ENCODE data around the gene AHI1.
"Not testable (repeated sequence)": the region's sequence is repeated elsewhere in the genome, so short reads cannot be mapped to it uniquely, and the experiment has no call there.

Gene AHI1

DNA sequence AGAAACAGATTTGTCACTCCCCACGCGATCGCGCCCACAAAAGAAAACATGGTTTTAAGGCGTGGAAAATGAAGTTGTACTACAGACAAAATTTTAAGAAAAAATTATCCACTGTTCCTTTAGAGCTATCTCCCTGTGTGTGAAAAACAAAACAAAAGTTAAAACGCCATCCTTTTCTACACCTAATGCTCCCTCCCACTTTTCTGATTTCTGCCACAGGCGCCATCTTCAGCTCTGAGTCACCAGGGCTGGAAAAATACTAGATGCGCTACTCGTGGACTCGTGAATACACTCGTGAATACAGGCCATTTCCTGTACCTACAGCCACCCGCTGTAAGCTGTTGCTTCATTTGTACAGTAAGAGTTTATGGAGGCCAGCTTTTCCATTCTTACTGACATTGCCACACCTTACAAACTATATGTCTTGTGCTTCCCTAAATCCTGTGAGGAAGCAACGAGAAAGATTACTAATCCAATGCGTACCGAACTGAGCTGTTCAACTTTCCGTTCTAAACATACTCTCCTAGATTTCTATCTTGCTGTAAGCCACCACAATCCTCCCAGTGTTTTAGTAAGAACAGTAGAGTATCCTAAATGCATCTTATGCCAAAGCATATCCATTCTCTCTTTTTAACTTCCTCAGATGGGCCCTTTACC, 773 bp upstream of the AHI1 start:
- TF ChIP-seq, protein P1, sequence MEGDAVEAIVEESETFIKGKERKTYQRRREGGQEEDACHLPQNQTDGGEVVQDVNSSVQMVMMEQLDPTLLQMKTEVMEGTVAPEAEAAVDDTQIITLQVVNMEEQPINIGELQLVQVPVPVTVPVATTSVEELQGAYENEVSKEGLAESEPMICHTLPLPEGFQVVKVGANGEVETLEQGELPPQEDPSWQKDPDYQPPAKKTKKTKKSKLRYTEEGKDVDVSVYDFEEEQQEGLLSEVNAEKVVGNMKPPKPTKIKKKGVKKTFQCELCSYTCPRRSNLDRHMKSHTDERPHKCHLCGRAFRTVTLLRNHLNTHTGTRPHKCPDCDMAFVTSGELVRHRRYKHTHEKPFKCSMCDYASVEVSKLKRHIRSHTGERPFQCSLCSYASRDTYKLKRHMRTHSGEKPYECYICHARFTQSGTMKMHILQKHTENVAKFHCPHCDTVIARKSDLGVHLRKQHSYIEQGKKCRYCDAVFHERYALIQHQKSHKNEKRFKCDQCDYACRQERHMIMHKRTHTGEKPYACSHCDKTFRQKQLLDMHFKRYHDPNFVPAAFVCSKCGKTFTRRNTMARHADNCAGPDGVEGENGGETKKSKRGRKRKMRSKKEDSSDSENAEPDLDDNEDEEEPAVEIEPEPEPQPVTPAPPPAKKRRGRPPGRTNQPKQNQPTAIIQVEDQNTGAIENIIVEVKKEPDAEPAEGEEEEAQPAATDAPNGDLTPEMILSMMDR (conservative IDR thresholded peaks at IDR 0.05; ENCODE audit: low read depth, low read length) = no peak
- DNase-seq (ENCODE audit: low read depth) = peak; percentile 98
- H3K4me3 ChIP-seq (ENCODE audit: low read depth, low read length) = peak overlapping the region; percentile 92

DNA sequence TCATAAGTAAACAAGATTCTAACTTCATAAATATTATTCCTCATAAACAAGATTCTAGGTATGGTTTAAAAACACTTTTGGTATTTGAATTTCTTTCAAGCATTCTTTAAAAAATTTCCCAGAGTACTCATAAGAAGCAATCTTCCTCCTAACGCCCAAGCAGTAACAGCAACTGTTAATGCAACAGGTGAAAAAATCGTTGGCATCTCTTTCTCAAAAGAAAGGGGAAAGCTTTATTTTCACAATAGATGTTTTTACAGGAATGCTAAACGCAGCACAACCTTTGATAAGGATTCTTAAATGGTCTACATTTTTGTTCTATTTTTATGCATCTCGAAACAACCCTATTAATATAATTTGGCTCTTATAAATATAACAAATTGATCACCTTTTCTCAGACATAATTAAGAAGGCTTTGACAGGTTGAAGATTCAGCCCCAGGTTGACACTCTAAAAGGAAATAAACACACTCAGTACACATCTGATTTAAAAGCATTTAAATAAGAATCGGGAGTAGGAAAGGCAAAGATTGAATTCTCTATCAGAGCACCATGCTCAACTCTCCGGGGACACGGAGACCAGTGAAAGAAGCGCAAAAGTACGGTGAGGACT, 634 bp downstream of the AHI1 start:
- peak; percentile 14 for DNase-seq (ENCODE audit: low read depth)
- TF ChIP-seq, protein P1 (conservative IDR thresholded peaks at IDR 0.05; ENCODE audit: low read depth, low read length) = no peak
- H3K4me3 ChIP-seq (ENCODE audit: low read depth, low read length) = peak overlapping the region; percentile 92

DNA sequence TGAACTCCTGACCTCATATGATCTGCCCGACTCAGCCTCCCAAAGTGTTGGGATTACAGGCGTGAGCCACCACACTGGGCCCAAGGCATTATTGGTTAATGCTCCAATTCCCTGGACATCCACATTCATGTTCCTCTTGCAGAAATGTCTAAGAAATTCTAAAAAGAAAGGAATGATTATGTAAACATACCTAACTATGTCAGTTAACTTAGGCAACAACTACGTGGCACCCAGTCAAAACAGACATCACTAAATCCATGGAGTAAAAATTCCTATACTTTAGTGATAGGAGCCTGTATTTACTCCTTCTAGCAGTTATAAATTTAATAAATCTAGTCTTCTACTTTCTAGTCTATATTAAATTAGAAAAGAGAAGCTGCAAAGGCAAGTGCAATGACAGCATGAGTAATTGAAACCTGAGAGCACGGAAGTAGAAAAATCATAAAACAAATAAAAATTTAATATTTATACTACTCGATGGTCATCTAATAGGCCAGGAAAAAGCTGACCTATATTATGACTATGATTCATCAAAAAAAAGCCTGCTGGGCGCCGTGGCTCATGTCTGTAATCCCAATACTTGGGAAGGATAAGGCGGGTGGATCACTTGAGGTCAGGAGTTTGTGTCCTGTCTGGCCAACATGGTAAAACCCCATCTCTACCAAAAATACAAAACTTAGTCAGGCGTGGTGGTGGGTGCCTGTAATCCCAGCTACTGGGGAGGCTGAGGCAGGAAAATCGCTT, 4.2 kb downstream of the AHI1 start:
- peak; percentile 74 for DNase-seq (ENCODE audit: low read depth)
- no peak overlapping the region for H3K4me3 ChIP-seq (ENCODE audit: low read depth, low read length)
- TF ChIP-seq, protein P1 (conservative IDR thresholded peaks at IDR 0.05; ENCODE audit: low read depth, low read length) = no peak

DNA sequence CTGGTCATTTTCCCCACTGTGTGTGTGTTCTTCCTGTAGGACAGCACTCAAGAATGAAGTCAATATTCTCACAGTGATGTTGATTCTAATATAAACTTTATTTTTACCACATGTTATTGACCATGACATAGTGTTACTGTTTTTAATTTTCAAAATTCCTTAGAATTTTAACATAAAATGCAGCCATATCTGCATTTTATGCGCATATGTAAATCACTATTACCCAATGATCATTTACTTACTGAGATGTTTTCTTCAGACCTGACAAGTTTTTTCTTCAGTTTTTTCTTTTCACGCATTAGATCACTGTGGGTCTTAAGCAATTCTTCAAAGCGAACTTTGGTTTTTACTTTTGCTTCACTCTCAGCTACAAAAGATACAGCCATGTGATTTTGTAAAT, 7.2 kb downstream of the AHI1 start:
- TF ChIP-seq, protein P1 (conservative IDR thresholded peaks at IDR 0.05; ENCODE audit: low read depth, low read length) = no peak
- DNase-seq (ENCODE audit: low read depth) = no peak
- H3K4me3 ChIP-seq (ENCODE audit: low read depth, low read length) = no peak overlapping the region

DNA sequence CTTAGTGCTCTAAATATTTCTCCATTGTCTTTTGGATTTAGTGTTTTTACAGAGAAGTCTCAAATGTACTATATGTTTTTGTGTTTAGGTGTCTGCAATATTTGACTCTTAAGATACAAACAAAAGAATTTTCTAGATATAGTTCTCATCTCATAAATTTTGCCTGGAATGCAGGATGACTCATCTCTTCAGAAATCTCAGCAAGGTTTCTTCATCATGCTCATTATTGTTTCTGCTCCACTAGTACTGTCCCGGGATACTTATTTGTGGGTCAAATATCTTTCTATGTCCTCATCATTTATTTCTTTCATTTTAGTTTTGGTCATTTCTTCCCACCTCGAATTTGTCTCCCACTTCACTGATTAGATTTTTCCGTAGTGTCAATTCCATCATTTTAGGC, 9.5 kb downstream of the AHI1 start:
- TF ChIP-seq, protein P1 (conservative IDR thresholded peaks at IDR 0.05; ENCODE audit: low read depth, low read length) = no peak

DNA sequence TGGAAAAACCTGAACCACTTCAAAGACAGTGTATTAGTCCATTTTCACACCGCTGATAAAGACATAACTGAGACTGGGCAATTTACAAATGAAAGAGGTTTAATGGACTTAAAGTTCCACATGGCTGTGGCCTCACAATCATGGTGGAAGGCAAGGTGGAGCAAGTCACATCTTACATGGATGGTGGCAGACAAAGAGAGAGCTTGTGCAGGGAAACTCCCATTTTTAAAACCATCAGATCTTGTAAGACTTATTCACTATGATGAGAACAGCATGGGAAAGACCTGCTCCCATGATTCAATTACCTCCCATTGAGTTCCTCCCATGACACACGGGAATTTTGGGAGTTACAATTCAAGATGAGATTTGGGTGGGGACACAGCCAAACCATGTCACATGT, 13.6 kb downstream of the AHI1 start:
- DNase-seq (ENCODE audit: low read depth); H3K4me3 ChIP-seq (ENCODE audit: low read depth, low read length): not testable (repeated sequence)

More for the DNA sequence above, 9.5 kb downstream of the AHI1 start:
- DNase-seq (ENCODE audit: low read depth) = peak; percentile 83
- H3K4me3 ChIP-seq (ENCODE audit: low read depth, low read length) = no peak overlapping the region

DNA sequence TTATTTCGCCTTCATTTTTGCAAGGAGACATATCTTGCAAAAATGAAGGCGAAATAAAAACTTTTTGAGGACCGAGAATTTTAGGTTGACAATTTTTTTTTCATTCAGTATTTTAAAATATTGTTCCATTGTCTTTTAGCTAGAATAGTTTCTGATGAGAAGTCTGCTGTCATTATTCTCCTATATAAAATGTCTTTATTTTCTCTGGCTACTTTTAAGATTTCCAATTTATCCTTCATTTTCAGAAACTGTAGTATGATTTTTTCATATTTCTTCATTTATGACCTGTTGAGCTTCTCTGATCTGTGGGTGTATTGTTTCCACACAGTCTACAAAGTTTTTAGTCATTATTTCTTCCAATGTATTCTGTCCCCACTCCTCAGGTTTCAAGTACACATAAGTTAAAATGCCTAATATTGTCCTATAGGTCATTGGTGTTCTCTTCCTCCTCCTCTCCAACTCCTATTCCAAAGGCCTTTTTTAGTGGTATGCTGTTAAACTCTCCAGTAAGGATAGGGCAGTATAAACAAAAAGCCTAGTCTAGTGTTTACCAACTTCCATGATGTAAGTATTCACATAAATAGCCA, 15.7 kb downstream of the AHI1 start:
- no peak overlapping the region for H3K4me3 ChIP-seq (ENCODE audit: low read depth, low read length)
- TF ChIP-seq, protein P1 (conservative IDR thresholded peaks at IDR 0.05; ENCODE audit: low read depth, low read length) = no peak
- peak; percentile 23 for DNase-seq (ENCODE audit: low read depth)

Data from choroid plexus epithelial cell (primary cell).